DMS53 treated with DMSO at 0.1 percent for 48 hours (cell line): ENCODE measurements around the gene LIF.
A peak's percentile ranks its signal among the peaks of the same experiment; 100 is the strongest.
"Not testable (repeated sequence)": the region's sequence is repeated elsewhere in the genome, so short reads cannot be mapped to it uniquely, and the experiment has no call there.

ENCODE experiments used
- DNase-seq: peaks from one replicate; lab custom pipeline; 2025; ENCODE audit not compliant: unreplicated experiment; lab: John Stamatoyannopoulos, UW

LIF gene

GRCh38 chr22:30210235-30210909, 36.2 kb downstream of the LIF start:
- no peak for DNase-seq

- no peak for DNase-seq
Measured at GRCh38 chr22:30209642-30210041, 36.9 kb downstream of the LIF start.

- no peak for DNase-seq
Measured at GRCh38 chr22:30208631-30209603, 37.6 kb downstream of the LIF start.

GRCh38 chr22:30206944-30207343, 39.6 kb downstream of the LIF start:
- peak; percentile 30 for DNase-seq

GRCh38 chr22:30205281-30206115, 41.1 kb downstream of the LIF start:
- peak; percentile 18 for DNase-seq

GRCh38 chr22:30204742-30205111, 41.8 kb downstream of the LIF start:
- DNase-seq, result no peak

- no peak for DNase-seq
Measured at GRCh38 chr22:30204015-30204741, 42.4 kb downstream of the LIF start.

- DNase-seq, result no peak
Measured at GRCh38 chr22:30202531-30203006, 44.0 kb downstream of the LIF start.

- DNase-seq, result no peak
Measured at GRCh38 chr22:30201945-30202344, 44.6 kb downstream of the LIF start.

GRCh38 chr22:30200905-30201304, 45.7 kb downstream of the LIF start:
- DNase-seq, result not testable (repeated sequence)

- DNase-seq, result no peak
Measured at GRCh38 chr22:30198921-30199320, 47.6 kb downstream of the LIF start.

- DNase-seq, result no peak
Measured at GRCh38 chr22:30198152-30198825, 48.3 kb downstream of the LIF start.

GRCh38 chr22:30197389-30197788, 49.2 kb downstream of the LIF start:
- DNase-seq, result no peak

GRCh38 chr22:30196880-30197336, 49.7 kb downstream of the LIF start:
- DNase-seq, result no peak

GRCh38 chr22:30196141-30196879, 50.2 kb downstream of the LIF start:
- peak; percentile 83 for DNase-seq

GRCh38 chr22:30195245-30196140, 51.1 kb downstream of the LIF start:
- no peak for DNase-seq

- no peak for DNase-seq
Measured at GRCh38 chr22:30193031-30193775, 53.4 kb downstream of the LIF start.
